ENCODE results near the gene PTPRCAP.

DNA sequence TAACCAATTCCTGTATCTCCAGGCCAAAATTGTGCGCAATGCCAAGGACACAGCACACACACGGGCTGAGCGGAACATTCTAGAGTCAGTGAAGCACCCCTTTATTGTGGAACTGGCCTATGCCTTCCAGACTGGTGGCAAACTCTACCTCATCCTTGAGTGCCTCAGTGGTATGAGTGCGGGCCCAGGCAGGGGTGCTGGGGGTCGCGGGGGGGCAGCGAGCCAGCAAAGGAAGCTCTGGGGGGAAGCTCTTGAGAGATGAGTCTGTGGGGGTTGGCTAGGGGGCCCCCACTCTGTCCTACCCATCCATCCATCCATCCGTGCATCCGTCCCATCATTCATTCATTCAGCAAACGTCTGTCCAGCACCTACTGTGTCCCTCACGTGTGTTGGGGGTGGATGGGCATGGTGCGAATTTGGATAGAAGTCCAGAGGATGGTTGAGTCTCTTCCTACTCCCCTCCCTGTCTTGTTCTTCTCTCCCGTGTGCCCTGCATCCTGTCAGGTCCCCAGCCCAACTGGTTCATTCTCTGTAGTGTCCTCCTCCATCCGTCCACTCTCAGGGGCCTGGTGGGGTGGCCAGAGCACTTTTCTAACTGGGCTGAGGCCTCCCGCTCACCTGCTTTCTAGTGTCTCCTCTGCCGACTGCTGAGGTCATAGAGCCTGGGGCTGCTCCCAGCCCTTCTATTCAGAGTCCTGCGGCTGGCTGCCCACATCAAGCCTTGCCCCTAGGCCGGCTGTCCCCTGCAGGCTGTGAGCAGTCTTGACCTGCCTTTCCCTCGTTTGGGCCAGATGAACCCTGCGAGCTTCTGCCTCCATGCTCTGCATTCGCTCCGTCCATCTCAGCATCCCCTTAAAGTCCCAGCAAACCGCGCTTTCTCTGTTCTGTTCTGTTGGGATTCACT, 5.9 kb downstream of the PTPRCAP start:
- TF ChIP-seq, protein P1, sequence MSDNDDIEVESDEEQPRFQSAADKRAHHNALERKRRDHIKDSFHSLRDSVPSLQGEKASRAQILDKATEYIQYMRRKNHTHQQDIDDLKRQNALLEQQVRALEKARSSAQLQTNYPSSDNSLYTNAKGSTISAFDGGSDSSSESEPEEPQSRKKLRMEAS (IDR thresholded peaks at IDR 0.05): no peak
- TF ChIP-seq TAF1 (IDR thresholded peaks at IDR 0.05; ENCODE audit: low read depth): no peak
